KBM-7 (cell line): ENCODE results near the gene POU4F2.

Source experiments
- DNase-seq: peaks from one replicate; pipeline ENCODE4 v3.0.0-alpha.2; 2015
- in situ Hi-C: fragments of 300-500 bp; cut with MboI; formaldehyde crosslinking; loops from 2 replicates; pipeline ENCODE4 v1.14.3; 2020; ENCODE audit warnings: low sequenced_read_pairs, low pct_unique_long_range_greater_than_20kb, mixed read lengths

POU4F2 gene

GRCh38 chr4:146638786-146639505 lies at the start of gene POU4F2:
POU4F2 (plus strand) TSS chr4:146638893; CDS start chr4:146639141, 248 bp downstream.
- peak; percentile 16 for DNase-seq

GRCh38 chr4:146590801-146591200 lies 47.9 kb upstream of the POU4F2 start:
- DNase-seq: no peak
- in situ Hi-C loops: no loop called here

More at GRCh38 chr4:146638786-146639505, at the start of gene POU4F2:
- in situ Hi-C loops: no loop called here

GRCh38 chr4:146592019-146592418 lies 46.7 kb upstream of the POU4F2 start:
- in situ Hi-C loops: no loop called here

GRCh38 chr4:146632770-146633470 lies 5.8 kb upstream of the POU4F2 start:
- in situ Hi-C loops: no loop called here

More at GRCh38 chr4:146592019-146592418, 46.7 kb upstream of the POU4F2 start:
- no peak for DNase-seq

GRCh38 chr4:146633471-146633800 lies 5.3 kb upstream of the POU4F2 start:
- DNase-seq: no peak
- in situ Hi-C loops: no loop called here

More at GRCh38 chr4:146632770-146633470, 5.8 kb upstream of the POU4F2 start:
- DNase-seq: no peak

GRCh38 chr4:146634825-146635224 lies 3.9 kb upstream of the POU4F2 start:
- DNase-seq: no peak

GRCh38 chr4:146637621-146638332 lies 916 bp upstream of the POU4F2 start:
- in situ Hi-C loops: no loop called here
- DNase-seq: no peak

More at GRCh38 chr4:146634825-146635224, 3.9 kb upstream of the POU4F2 start:
- in situ Hi-C loops: no loop called here

- in situ Hi-C loops: no loop called here
- no peak for DNase-seq
Measured at GRCh38 chr4:146638333-146638785, 334 bp upstream of the POU4F2 start.

GRCh38 chr4:146639506-146639932 lies 826 bp downstream of the POU4F2 start:
- in situ Hi-C loops: no loop called here
- no peak for DNase-seq

- no peak for DNase-seq
- in situ Hi-C loops: no loop called here
Measured at GRCh38 chr4:146640021-146640464, 1.4 kb downstream of the POU4F2 start.

GRCh38 chr4:146640465-146641061 lies 1.9 kb downstream of the POU4F2 start:
- in situ Hi-C loops: no loop called here

GRCh38 chr4:146641762-146642161 lies 3.1 kb downstream of the POU4F2 start:
- no peak for DNase-seq
- in situ Hi-C loops: no loop called here

More at GRCh38 chr4:146640465-146641061, 1.9 kb downstream of the POU4F2 start:
- no peak for DNase-seq

GRCh38 chr4:146643812-146644401 lies 5.2 kb downstream of the POU4F2 start:
- DNase-seq: peak; percentile 39
- in situ Hi-C loops: no loop called here

- in situ Hi-C loops: no loop called here
- DNase-seq: no peak
Measured at GRCh38 chr4:146645921-146646320, 7.2 kb downstream of the POU4F2 start.

GRCh38 chr4:146646593-146647325 lies 8.1 kb downstream of the POU4F2 start:
- in situ Hi-C loops: no loop called here
- no peak for DNase-seq

GRCh38 chr4:146647615-146648460 lies 9.1 kb downstream of the POU4F2 start:
- in situ Hi-C loops: no loop called here
- DNase-seq: no peak

GRCh38 chr4:146648461-146648783 lies 9.7 kb downstream of the POU4F2 start:
- no peak for DNase-seq
- in situ Hi-C loops: no loop called here

- no peak for DNase-seq
- in situ Hi-C loops: no loop called here
Measured at GRCh38 chr4:146649232-146649631, 10.5 kb downstream of the POU4F2 start.
